OCI-LY3 (cell line): ENCODE data around the gene SNAP47.

Experiments used
- EZH2phosphoT487 ChIP-seq: fragments of 200-600 bp; shearing (Covaris generic); IDR thresholded peaks from 2 replicates; pipeline ENCODE4 v1.6.1; 2018; ENCODE audit warnings: antibody characterized with exemption, mixed run types, low read depth
- TF ChIP-seq, protein P1 (sequence below): fragments of 200-600, 300-600 bp; sonication (generic); IDR thresholded peaks from 2 replicates; pipeline ENCODE4 v1.5.1; 2014; ENCODE audit warnings: antibody characterized with exemption, low read length, low read depth

DNA sequence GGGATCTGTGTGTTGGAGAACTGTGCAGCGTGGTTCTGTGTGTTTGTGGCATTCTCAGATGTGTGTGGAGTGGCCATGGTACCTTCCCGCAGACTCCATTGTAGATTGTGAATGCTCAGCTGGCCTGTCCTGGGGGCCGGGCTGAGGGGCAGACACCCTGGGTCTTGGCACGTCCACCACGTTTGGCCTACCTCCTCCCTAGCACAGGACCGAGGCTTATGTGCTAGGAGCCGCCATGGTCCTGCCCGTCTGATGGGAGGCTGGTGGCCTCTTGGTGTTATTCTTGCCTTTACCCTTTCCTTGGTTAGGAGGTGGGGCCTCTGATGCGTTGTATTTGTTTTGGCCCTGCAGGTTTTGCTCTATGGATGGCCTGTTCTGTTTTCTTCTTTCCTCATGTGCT is 25.1 kb downstream of the SNAP47 start:
- TF ChIP-seq, protein P1, sequence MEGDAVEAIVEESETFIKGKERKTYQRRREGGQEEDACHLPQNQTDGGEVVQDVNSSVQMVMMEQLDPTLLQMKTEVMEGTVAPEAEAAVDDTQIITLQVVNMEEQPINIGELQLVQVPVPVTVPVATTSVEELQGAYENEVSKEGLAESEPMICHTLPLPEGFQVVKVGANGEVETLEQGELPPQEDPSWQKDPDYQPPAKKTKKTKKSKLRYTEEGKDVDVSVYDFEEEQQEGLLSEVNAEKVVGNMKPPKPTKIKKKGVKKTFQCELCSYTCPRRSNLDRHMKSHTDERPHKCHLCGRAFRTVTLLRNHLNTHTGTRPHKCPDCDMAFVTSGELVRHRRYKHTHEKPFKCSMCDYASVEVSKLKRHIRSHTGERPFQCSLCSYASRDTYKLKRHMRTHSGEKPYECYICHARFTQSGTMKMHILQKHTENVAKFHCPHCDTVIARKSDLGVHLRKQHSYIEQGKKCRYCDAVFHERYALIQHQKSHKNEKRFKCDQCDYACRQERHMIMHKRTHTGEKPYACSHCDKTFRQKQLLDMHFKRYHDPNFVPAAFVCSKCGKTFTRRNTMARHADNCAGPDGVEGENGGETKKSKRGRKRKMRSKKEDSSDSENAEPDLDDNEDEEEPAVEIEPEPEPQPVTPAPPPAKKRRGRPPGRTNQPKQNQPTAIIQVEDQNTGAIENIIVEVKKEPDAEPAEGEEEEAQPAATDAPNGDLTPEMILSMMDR = no peak
- no peak for TF ChIP-seq EZH2phosphoT487
